K562 (cell line): ENCODE results near the gene PAN2. TPM values are rescaled to one million over a fixed set of nuclear protein-coding genes. Genes with fewer than 3 reads are reported as not detected.

Source experiments
- ADNP ChIP-seq: fragments of 200-800 bp; sonication (Bioruptor generic); IDR thresholded peaks from 2 replicates; pipeline ENCODE4 v1.6.1; 2016; ENCODE audit warnings: missing genetic modification characterization, missing compliant biosample characterization
- DMBX1 ChIP-seq: fragments of 250-450 bp; sonication (Bioruptor Pico); IDR thresholded peaks from 2 replicates; pipeline ENCODE4 v1.8.0; 2022; ENCODE audit warnings: inconsistent platforms, mild to moderate bottlenecking, moderate library complexity, borderline replicate concordance
- HSF4 ChIP-seq: fragments of 250-450 bp; sonication (Bioruptor Pico); IDR thresholded peaks from 2 replicates; pipeline ENCODE4 v2.1.2; 2022; ENCODE audit warnings: mild to moderate bottlenecking, moderate library complexity, borderline replicate concordance
- KDM4B ChIP-seq, 2 experiments: fragments of 450-650 bp in 1 of 2; sonication (generic) in 1 of 2; IDR thresholded peaks; 2 replicates each; pipeline ENCODE4 v1.6.1; 2016 to 2017; ENCODE audit warnings: borderline replicate concordance in 2 of 2, antibody characterized with exemption in 1 of 2, low read depth in 1 of 2, mild to moderate bottlenecking in 1 of 2
- PHTF2 ChIP-seq: fragments of 250-450 bp; sonication (Bioruptor Pico); IDR thresholded peaks from 2 replicates; pipeline ENCODE4 v1.5.0; 2021; ENCODE audit warnings: mild to moderate bottlenecking
- POLR3G ChIP-seq: IDR thresholded peaks from 2 replicates; pipeline ENCODE4 v1.6.1; 2011; ENCODE audit not compliant: insufficient read length, insufficient replicate concordance; ENCODE audit errors: extremely low read depth
- PYGO2 ChIP-seq: fragments of 450-650 bp; IDR thresholded peaks from 2 replicates; pipeline ENCODE4 v1.6.1; 2016; ENCODE audit warnings: mild to moderate bottlenecking, missing genetic modification characterization, moderate library complexity, missing compliant biosample characterization
- TCF3 ChIP-seq: sonication (generic); formaldehyde crosslinking; IDR thresholded peaks from 2 replicates; pipeline ENCODE4 v1.4.0; 2020; ENCODE audit warnings: mild to moderate bottlenecking, missing genetic modification reagents
- ZNF311 ChIP-seq: fragments of 250-450 bp; sonication (Bioruptor Pico); IDR thresholded peaks from 2 replicates; pipeline ENCODE4 v1.4.0; 2020; ENCODE audit warnings: mild to moderate bottlenecking, moderate library complexity
- ZNF41 ChIP-seq: fragments of 250-450 bp; sonication (Bioruptor Pico); conservative IDR thresholded peaks from 2 replicates; pipeline ENCODE4 v1.4.0; 2020; ENCODE audit warnings: mild to moderate bottlenecking
- ZNF507 ChIP-seq: conservative IDR thresholded peaks from 2 replicates; pipeline ENCODE4 v1.6.1; 2017; ENCODE audit warnings: missing genetic modification characterization, missing compliant biosample characterization
- polyA plus RNA-seq, 8 experiments: library from polyadenylated mRNA; depleted of rRNA in 4 of 8; stranded (reverse) in 5 of 8; unstranded in 3 of 8; fragments of >200 nt; fragmentation: Nextera tagmentation in 2 of 8; fragmentation: Illumina TruSeq in 1 of 8; extraction: Ambion mirVana in 2 of 8; extraction: Trizol in 1 of 8; gene quantifications; 2 replicates each; pipeline versions ENCODE4 v1.2.1 to v1.2.3, GENCODE V29; 2011 to 2014; ENCODE audit warnings: inconsistent platforms in 1 of 8, missing spikeins in 1 of 8
- total RNA-seq, 7 experiments: library from RNA; depleted of rRNA in 6 of 7; stranded (reverse); fragments of >200 nt in 6 of 7; fragmentation: Illumina TruSeq in 2 of 7; extraction: Trizol in 2 of 7; gene quantifications; 2 replicates each; pipeline versions ENCODE4 v1.2.1 to v1.2.3, GENCODE V29; 2011 to 2021; ENCODE audit warnings: low replicate concordance in 1 of 7
- TF ChIP-seq, protein P1 (sequence below), 2 experiments: fragments of 450-650 bp in 1 of 2; IDR thresholded peaks; 2 replicates each; pipeline ENCODE4 v1.6.1; 2011 to 2017; ENCODE audit warnings: low read depth in 2 of 2, antibody characterized with exemption in 1 of 2, borderline replicate concordance in 1 of 2, low read length in 1 of 2, mild to moderate bottlenecking in 1 of 2, mixed read lengths in 1 of 2; ENCODE audit not compliant: control insufficient read depth in 1 of 2
- TF ChIP-seq, protein P2 (sequence below): sonication (generic); formaldehyde crosslinking; IDR thresholded peaks from 2 replicates; pipeline ENCODE4 v1.8.0; 2022; ENCODE audit warnings: missing genetic modification reagents, mild to moderate bottlenecking, borderline replicate concordance
- TF ChIP-seq, protein P3 (sequence below): sonication (generic); formaldehyde crosslinking; IDR thresholded peaks from 2 replicates; pipeline ENCODE4 v1.8.0; 2022; ENCODE audit warnings: missing genetic modification reagents, mild to moderate bottlenecking, moderate library complexity, borderline replicate concordance
- TF ChIP-seq, protein P4 (sequence below): conservative IDR thresholded peaks from 2 replicates; pipeline ENCODE4 v1.6.1; 2011; ENCODE audit warnings: low read depth, mild to moderate bottlenecking, low read length; ENCODE audit not compliant: control insufficient read depth
- TF ChIP-seq, protein P5 (sequence below): fragments of 450-650 bp; formaldehyde crosslinking; IDR thresholded peaks from 2 replicates; pipeline ENCODE4 v1.4.0; 2020; ENCODE audit warnings: mild to moderate bottlenecking, moderate library complexity

Gene PAN2
- total and polyA plus RNA-seq, 9 of the 15 experiments (the other 6 are each of a cell fraction or from before 2014, with no cell fraction given): 15.0 to 66.1 (median 25.9) TPM

DNA sequence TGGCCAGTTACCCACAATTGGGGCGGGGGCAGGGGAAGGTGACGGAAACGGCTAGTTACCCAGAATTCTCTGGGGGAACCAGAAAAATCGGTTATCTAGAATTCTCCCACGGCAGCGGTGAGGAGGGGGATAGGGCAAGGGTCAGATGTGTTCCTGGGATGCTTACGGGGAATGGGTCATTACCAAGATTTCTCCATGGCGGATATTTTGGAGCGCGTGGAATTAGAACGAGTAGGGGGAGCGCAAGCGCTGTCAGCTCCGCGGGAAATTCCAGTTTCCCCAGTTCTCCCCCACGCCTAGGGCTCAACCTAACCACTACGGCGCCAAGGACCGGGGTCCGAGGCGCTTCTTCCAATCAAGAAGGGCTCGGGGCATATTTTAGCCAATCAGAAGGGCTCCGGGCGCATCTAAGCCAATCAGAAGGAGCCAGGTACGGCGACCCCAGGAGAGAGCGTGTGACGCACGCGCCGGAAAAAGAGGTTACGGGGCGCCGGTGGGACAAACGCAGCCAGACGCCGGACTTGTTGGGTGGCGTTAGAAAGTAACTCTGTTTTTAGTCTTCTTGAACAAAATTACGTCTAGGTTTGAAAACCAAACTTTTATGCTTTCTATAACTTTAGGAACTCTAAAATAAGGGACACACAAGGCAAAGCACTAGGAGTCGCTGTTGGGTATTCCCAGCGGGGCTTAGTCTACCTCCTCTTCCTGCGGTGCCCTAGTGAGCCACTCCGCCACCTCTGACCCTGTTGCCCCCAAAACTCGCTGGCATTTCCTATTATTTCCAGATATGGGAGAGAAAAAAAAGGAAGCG is at the start of gene PAN2 (continued):
- TF ChIP-seq, protein P1, sequence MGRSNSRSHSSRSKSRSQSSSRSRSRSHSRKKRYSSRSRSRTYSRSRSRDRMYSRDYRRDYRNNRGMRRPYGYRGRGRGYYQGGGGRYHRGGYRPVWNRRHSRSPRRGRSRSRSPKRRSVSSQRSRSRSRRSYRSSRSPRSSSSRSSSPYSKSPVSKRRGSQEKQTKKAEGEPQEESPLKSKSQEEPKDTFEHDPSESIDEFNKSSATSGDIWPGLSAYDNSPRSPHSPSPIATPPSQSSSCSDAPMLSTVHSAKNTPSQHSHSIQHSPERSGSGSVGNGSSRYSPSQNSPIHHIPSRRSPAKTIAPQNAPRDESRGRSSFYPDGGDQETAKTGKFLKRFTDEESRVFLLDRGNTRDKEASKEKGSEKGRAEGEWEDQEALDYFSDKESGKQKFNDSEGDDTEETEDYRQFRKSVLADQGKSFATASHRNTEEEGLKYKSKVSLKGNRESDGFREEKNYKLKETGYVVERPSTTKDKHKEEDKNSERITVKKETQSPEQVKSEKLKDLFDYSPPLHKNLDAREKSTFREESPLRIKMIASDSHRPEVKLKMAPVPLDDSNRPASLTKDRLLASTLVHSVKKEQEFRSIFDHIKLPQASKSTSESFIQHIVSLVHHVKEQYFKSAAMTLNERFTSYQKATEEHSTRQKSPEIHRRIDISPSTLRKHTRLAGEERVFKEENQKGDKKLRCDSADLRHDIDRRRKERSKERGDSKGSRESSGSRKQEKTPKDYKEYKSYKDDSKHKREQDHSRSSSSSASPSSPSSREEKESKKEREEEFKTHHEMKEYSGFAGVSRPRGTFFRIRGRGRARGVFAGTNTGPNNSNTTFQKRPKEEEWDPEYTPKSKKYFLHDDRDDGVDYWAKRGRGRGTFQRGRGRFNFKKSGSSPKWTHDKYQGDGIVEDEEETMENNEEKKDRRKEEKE (IDR thresholded peaks at IDR 0.05; ENCODE audit: borderline replicate concordance in 1 of 2, control insufficient read depth in 1 of 2, low read depth in 2 of 2, low read length in 1 of 2): peak in 1 of 2 experiments; percentile 64; a peak in 1 of 4 replicates
- TF ChIP-seq, protein P2, sequence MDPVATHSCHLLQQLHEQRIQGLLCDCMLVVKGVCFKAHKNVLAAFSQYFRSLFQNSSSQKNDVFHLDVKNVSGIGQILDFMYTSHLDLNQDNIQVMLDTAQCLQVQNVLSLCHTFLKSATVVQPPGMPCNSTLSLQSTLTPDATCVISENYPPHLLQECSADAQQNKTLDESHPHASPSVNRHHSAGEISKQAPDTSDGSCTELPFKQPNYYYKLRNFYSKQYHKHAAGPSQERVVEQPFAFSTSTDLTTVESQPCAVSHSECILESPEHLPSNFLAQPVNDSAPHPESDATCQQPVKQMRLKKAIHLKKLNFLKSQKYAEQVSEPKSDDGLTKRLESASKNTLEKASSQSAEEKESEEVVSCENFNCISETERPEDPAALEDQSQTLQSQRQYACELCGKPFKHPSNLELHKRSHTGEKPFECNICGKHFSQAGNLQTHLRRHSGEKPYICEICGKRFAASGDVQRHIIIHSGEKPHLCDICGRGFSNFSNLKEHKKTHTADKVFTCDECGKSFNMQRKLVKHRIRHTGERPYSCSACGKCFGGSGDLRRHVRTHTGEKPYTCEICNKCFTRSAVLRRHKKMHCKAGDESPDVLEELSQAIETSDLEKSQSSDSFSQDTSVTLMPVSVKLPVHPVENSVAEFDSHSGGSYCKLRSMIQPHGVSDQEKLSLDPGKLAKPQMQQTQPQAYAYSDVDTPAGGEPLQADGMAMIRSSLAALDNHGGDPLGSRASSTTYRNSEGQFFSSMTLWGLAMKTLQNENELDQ: no peak
- TF ChIP-seq, protein P3, sequence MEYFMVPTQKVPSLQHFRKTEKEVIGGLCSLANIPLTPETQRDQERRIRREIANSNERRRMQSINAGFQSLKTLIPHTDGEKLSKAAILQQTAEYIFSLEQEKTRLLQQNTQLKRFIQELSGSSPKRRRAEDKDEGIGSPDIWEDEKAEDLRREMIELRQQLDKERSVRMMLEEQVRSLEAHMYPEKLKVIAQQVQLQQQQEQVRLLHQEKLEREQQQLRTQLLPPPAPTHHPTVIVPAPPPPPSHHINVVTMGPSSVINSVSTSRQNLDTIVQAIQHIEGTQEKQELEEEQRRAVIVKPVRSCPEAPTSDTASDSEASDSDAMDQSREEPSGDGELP: peak; percentile 74
- TF ChIP-seq PHTF2 (CRISPR knock-in tag) (no peak), POLR3G (no peak), TCF3 (CRISPR knock-in tag) (no peak), ZNF311 (CRISPR knock-in tag) (0 out of 2 replicates have a peak, but pooled peaks have one; percentile 38), ADNP (tag) (peak; percentile 62; the same call in 1 of the 2 replicates), ZNF507 (tag) (no peak), ZNF41 (CRISPR knock-in tag) (0 out of 2 replicates have a peak, but pooled peaks have one; percentile 43), PYGO2 (tag) (peak; percentile 10; the same call in 1 of the 2 replicates), DMBX1 (CRISPR knock-in tag) (peak; percentile 72; the same call in 1 of the 2 replicates), HSF4 (CRISPR knock-in tag) (0 out of 2 replicates have a peak, but pooled peaks have one; percentile 64), KDM4B (IDR thresholded peaks at IDR 0.05; ENCODE audit: borderline replicate concordance in 2 of 2, low read depth in 1 of 2) (0 out of 4 replicates have a peak, but pooled peaks of 1 of the 2 experiments have one; percentile 20)
- TF ChIP-seq, protein P4, sequence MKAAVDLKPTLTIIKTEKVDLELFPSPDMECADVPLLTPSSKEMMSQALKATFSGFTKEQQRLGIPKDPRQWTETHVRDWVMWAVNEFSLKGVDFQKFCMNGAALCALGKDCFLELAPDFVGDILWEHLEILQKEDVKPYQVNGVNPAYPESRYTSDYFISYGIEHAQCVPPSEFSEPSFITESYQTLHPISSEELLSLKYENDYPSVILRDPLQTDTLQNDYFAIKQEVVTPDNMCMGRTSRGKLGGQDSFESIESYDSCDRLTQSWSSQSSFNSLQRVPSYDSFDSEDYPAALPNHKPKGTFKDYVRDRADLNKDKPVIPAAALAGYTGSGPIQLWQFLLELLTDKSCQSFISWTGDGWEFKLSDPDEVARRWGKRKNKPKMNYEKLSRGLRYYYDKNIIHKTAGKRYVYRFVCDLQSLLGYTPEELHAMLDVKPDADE: peak; percentile 43; the same call in 1 of the 2 replicates
- TF ChIP-seq, protein P5, sequence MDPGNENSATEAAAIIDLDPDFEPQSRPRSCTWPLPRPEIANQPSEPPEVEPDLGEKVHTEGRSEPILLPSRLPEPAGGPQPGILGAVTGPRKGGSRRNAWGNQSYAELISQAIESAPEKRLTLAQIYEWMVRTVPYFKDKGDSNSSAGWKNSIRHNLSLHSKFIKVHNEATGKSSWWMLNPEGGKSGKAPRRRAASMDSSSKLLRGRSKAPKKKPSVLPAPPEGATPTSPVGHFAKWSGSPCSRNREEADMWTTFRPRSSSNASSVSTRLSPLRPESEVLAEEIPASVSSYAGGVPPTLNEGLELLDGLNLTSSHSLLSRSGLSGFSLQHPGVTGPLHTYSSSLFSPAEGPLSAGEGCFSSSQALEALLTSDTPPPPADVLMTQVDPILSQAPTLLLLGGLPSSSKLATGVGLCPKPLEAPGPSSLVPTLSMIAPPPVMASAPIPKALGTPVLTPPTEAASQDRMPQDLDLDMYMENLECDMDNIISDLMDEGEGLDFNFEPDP (CRISPR knock-in tag): no peak
